CD14-positive monocyte (primary cell): Measurements from ENCODE around the gene PRR18. TPM values are rescaled to one million over a fixed set of nuclear protein-coding genes. Genes with fewer than 3 reads are reported as not detected.
A peak's percentile ranks its signal among the peaks of the same experiment; 100 is the strongest.

Experiments used
- DNase-seq, 3 donors: peaks; one replicate each; pipeline ENCODE4 v3.0.0-alpha.2; 2011 to 2022
- H2AFZ ChIP-seq: 2 replicates; pipeline ENCODE4 v1.6.0; 2012; ENCODE audit warnings: mild to moderate bottlenecking, low read depth, low read length, inconsistent platforms; ENCODE audit not compliant: insufficient read depth, poor library complexity, severe bottlenecking
- H3K27ac ChIP-seq, 2 donors: 1 replicate in 1 of 2; 2 replicates in 1 of 2; pipeline ENCODE4 v1.5.1; 2012 to 2013; ENCODE audit warnings: low read length in 2 of 2, control low read depth in 1 of 2, inconsistent platforms in 1 of 2, low read depth in 1 of 2, mild to moderate bottlenecking in 1 of 2
- H3K27me3 ChIP-seq, 2 donors: one replicate each; pipeline versions ENCODE4 v1.6.0 to v1.6.1; 2011 to 2013; ENCODE audit warnings: low read length in 2 of 2; ENCODE audit not compliant: control insufficient read depth in 2 of 2, insufficient read depth in 2 of 2
- H3K36me3 ChIP-seq, 2 donors: replicated peaks in 1 of 2; 1 replicate in 1 of 2; 2 replicates in 1 of 2; pipeline versions ENCODE4 v1.5.1 to v1.6.1; 2012 to 2013; ENCODE audit warnings: low read length in 2 of 2, control low read depth in 1 of 2, inconsistent platforms in 1 of 2, mild to moderate bottlenecking in 1 of 2; ENCODE audit not compliant: insufficient read depth in 2 of 2, control insufficient read depth in 1 of 2
- H3K4me1 ChIP-seq, 2 donors: 1 replicate in 1 of 2; 2 replicates in 1 of 2; pipeline versions ENCODE4 v1.5.1 to v1.6.1; 2012 to 2013; ENCODE audit warnings: low read length in 2 of 2, control low read depth in 1 of 2, inconsistent platforms in 1 of 2, mild to moderate bottlenecking in 1 of 2, moderate library complexity in 1 of 2; ENCODE audit not compliant: insufficient read depth in 2 of 2, control insufficient read depth in 1 of 2
- H3K4me2 ChIP-seq: replicated peaks from 2 replicates; pipeline ENCODE3; 2012; ENCODE audit warnings: low read length, moderate library complexity, mild to moderate bottlenecking; ENCODE audit not compliant: poor library complexity, severe bottlenecking; ENCODE audit errors: extremely low read depth
- H3K4me3 ChIP-seq, 3 experiments: fragments of 200-600 bp in 1 of 3; sonication (generic) in 1 of 3; replicated peaks in 1 of 3; 1 replicate in 2 of 3; 2 replicates in 1 of 3; pipeline ENCODE4 v1.5.1; 2011 to 2013; ENCODE audit warnings: low read length in 3 of 3, mild to moderate bottlenecking in 3 of 3, control low read depth in 2 of 3, low read depth in 2 of 3, inconsistent platforms in 1 of 3, moderate library complexity in 1 of 3
- H3K79me2 ChIP-seq: 2 replicates; pipeline ENCODE4 v1.6.0; 2012; ENCODE audit warnings: mild to moderate bottlenecking, control low read depth, inconsistent platforms, low read length, moderate library complexity; ENCODE audit not compliant: insufficient read depth
- H3K9ac ChIP-seq: 2 replicates; pipeline ENCODE4 v1.6.0; 2017; ENCODE audit warnings: low read length, mild to moderate bottlenecking; ENCODE audit not compliant: insufficient read depth, poor library complexity, severe bottlenecking
- H3K9me3 ChIP-seq, 2 donors: replicated peaks in 1 of 2; 1 replicate in 1 of 2; 2 replicates in 1 of 2; pipeline versions ENCODE4 v1.5.1 to v1.6.1; 2012 to 2013; ENCODE audit warnings: low read length in 2 of 2, control low read depth in 1 of 2; ENCODE audit not compliant: control insufficient read depth in 1 of 2, insufficient read depth in 1 of 2
- H4K20me1 ChIP-seq: 2 replicates; pipeline ENCODE4 v1.6.0; 2012; ENCODE audit warnings: mild to moderate bottlenecking, low read length, control low read depth, moderate library complexity; ENCODE audit not compliant: insufficient read depth
- H3K27ac Mint-ChIP-seq, 7 donors: one replicate each; pipeline ENCODE4 v1.8.0; 2020; ENCODE audit warnings: mild to moderate bottlenecking in 7 of 7, mixed read lengths in 7 of 7, moderate library complexity in 6 of 7, inconsistent platforms in 2 of 7
- H3K27me3 Mint-ChIP-seq, 3 donors: one replicate each; pipeline ENCODE4 v1.8.0; 2021 to 2022; ENCODE audit warnings: low read depth in 3 of 3, mild to moderate bottlenecking in 3 of 3, mixed read lengths in 3 of 3, moderate library complexity in 3 of 3, inconsistent platforms in 1 of 3
- H3K36me3 Mint-ChIP-seq, 2 donors: one replicate each; pipeline ENCODE4 v1.8.0; 2020; ENCODE audit warnings: mixed read lengths in 2 of 2, inconsistent platforms in 1 of 2, mild to moderate bottlenecking in 1 of 2
- H3K4me1 Mint-ChIP-seq: one replicate; pipeline ENCODE4 v1.8.0; 2020; ENCODE audit warnings: mild to moderate bottlenecking, mixed read lengths
- H3K4me3 Mint-ChIP-seq, 2 donors: one replicate each; pipeline ENCODE4 v1.8.0; 2020; ENCODE audit warnings: mild to moderate bottlenecking in 2 of 2, mixed read lengths in 2 of 2, moderate library complexity in 1 of 2
- H3K9me3 Mint-ChIP-seq, 7 donors: one replicate each; pipeline ENCODE4 v1.8.0; 2020 to 2022; ENCODE audit warnings: mixed read lengths in 7 of 7, mild to moderate bottlenecking in 6 of 7, moderate library complexity in 6 of 7, inconsistent platforms in 2 of 7
- WGBS: methylation state at CpG from one replicate; pipeline ENCODE4 v1.1.5; 2013; ENCODE audit warnings: missing lambda C conversion rate; ENCODE audit not compliant: insufficient coverage; 5-methylcytosine and 5-hydroxymethylcytosine counted together
- intact Hi-C, 2 donors: fragments of 100-400 bp; cut with micrococcal nuclease; formaldehyde crosslinking; loops; one replicate each; pipeline versions ENCODE4 v1.15.0 to v1.15.1; 2023
- polyA plus RNA-seq, 3 donors: library from polyadenylated mRNA; depleted of rRNA in 1 of 3; unstranded in 2 of 3; stranded (reverse) in 1 of 3; fragments of 300-500 nt in 2 of 3; fragments of >200 nt in 1 of 3; fragmentation: Illumina TruSeq in 2 of 3; gene quantifications; 1 replicate in 2 of 3; 2 replicates in 1 of 3; pipeline ENCODE4 v1.2.3, GENCODE V29; 2012 to 2021
- TF ChIP-seq, protein P1 (sequence below): fragments of 200-600 bp; IDR thresholded peaks from one replicate; pipeline ENCODE4 v1.8.0; 2022; ENCODE audit warnings: antibody characterized with exemption, mild to moderate bottlenecking

Gene PRR18
- polyA plus RNA-seq, 3 donors, result not detected

DNA sequence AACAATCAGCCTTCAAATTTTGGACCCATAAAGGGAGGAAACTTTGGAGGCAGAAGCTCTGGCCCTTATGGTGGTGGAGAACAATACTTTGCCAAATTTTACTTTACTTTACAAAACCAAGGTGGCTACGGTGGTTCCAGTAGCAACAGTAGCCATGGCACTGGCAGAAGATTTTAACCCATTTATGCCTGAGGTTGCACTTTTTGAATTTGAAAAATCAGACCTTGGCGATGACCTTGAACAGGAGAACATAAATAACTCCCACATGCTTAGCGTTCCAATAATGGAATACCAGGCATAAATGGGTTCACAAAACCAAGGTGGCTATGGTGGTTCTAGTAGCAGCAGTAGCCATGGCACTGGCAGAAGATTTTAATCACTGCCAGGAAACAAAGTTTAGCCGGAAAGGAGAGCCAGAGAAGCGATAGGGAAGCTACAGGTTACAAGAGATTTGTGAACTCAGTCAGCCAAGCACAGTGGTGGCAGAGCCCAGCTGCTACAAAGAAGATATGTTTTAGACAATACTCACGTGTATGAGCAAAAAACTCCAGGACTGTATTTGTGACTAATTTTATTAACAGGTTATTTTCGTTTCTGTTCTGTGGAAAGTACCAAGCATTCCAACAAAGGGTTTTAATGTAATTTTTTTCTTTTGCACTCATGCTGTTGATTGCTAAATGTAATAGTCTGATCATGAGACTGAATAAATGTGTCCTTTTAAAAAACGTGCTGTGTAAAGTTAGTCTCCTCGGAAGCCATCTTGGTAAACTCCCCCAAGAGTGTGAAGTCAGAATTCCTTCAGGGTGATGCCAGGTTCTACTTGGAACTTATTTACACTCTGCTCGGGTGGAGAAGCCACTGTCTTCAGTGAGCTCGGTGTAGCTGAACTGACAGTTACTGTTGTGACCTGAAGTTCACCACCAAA, 27.4 kb upstream of the PRR18 start:
- Histone ChIP-seq H3K79me2 (peaks cover 98% of the 10 kb centered on the region), H3K9me3 (no peaks in the 10 kb centered on the region), H3K9ac (no peak overlapping the region), H3K36me3 (peaks cover 24 to 56% of the 10 kb centered on the region in 2 donors), H3K4me1 (peaks cover 20 to 21% of the 10 kb centered on the region in 2 donors), H3K4me3 (no peak overlapping the region), H3K27me3 (no peaks in the 10 kb centered on the region), H3K27ac (no peak overlapping the region), H4K20me1 (peaks cover 100% of the 10 kb centered on the region), H2AFZ (no peak overlapping the region), H3K4me2 (no peak overlapping the region)
- Mint-ChIP-seq H3K9me3 (no peaks in the 10 kb centered on the region), H3K4me1 (peaks cover 33% of the 10 kb centered on the region), H3K4me3 (no peak overlapping the region), H3K36me3 (peaks cover 32 to 38% of the 10 kb centered on the region in 2 donors), H3K27me3 (no peaks in the 10 kb centered on the region), H3K27ac (peak overlapping the region in 3 of 7 donors; percentile 23 to 66 (median 58))
- 97% methylated on average over 7 of the region's 11 CpGs for WGBS
- intact Hi-C loops, result no loop called here
- no peak for DNase-seq
- TF ChIP-seq, protein P1, sequence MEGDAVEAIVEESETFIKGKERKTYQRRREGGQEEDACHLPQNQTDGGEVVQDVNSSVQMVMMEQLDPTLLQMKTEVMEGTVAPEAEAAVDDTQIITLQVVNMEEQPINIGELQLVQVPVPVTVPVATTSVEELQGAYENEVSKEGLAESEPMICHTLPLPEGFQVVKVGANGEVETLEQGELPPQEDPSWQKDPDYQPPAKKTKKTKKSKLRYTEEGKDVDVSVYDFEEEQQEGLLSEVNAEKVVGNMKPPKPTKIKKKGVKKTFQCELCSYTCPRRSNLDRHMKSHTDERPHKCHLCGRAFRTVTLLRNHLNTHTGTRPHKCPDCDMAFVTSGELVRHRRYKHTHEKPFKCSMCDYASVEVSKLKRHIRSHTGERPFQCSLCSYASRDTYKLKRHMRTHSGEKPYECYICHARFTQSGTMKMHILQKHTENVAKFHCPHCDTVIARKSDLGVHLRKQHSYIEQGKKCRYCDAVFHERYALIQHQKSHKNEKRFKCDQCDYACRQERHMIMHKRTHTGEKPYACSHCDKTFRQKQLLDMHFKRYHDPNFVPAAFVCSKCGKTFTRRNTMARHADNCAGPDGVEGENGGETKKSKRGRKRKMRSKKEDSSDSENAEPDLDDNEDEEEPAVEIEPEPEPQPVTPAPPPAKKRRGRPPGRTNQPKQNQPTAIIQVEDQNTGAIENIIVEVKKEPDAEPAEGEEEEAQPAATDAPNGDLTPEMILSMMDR, result no peak

DNA sequence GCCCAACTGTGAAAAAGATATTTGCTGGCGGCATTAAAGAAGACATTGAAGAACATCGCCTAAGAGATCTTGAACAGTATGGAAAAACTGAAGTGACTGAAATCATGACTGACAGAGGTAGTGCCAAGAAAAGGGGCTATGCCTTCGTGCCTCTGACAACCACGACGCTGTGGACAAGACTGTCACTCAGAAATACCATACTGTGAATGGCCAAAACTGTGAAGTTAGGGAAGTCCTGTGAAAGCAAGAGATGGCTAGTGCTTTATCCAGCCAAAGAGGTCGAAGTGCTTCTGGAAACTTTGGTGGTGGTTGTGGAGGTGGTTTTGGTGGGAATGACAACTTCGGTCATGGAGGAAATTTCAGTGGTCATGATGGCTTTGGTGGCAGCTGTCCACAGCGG, 26.7 kb upstream of the PRR18 start:
- intact Hi-C loops, result no loop called here
- Histone ChIP-seq H3K36me3 (peaks cover 24 to 57% of the 10 kb centered on the region in 2 donors), H4K20me1 (peaks cover 100% of the 10 kb centered on the region), H3K4me2 (no peak overlapping the region), H2AFZ (no peak overlapping the region), H3K27ac (peak overlapping the region in 1 of 2 donors; percentile 18), H3K79me2 (peaks cover 98% of the 10 kb centered on the region), H3K27me3 (no peaks in the 10 kb centered on the region), H3K4me3 (no peak overlapping the region), H3K9me3 (no peaks in the 10 kb centered on the region), H3K9ac (no peak overlapping the region), H3K4me1 (peaks cover 16 to 18% of the 10 kb centered on the region in 2 donors)
- H3K4me1 Mint-ChIP-seq, result peaks cover 33% of the 10 kb centered on the region
- TF ChIP-seq, protein P1, result no peak
- peaks cover 34 to 38% of the 10 kb centered on the region in 2 donors for H3K36me3 Mint-ChIP-seq
- peak overlapping the region in 5 of 7 donors; percentile 16 to 66 (median 41) for H3K27ac Mint-ChIP-seq
- H3K4me3 Mint-ChIP-seq, result no peak overlapping the region
- 95% methylated on average over 8 of the region's 8 CpGs for WGBS
- DNase-seq, result no peak
- no peaks in the 10 kb centered on the region for H3K27me3 Mint-ChIP-seq
- no peaks in the 10 kb centered on the region for H3K9me3 Mint-ChIP-seq
